Ascending aorta (tissue), 2 donors: Measurements from ENCODE around the gene PLEKHH3. TPM values are rescaled to one million over a fixed set of nuclear protein-coding genes. Genes with fewer than 3 reads are reported as not detected.

Experiments used
- DNase-seq, 2 donors: peaks; one replicate each; pipeline ENCODE4 v3.0.0-alpha.2; 2019; ENCODE audit warnings: low spot score in 2 of 2
- H3K27ac ChIP-seq, 2 donors: fragments of 200-600 bp; sonication (generic); one replicate each; pipeline ENCODE4 v1.5.1; 2016 to 2017; ENCODE audit warnings: mild to moderate bottlenecking in 1 of 2
- H3K27me3 ChIP-seq: fragments of 200-600 bp; sonication (generic); one replicate; pipeline ENCODE4 v1.5.1; 2017
- H3K36me3 ChIP-seq, 2 donors: fragments of 200-600 bp; sonication (generic); one replicate each; pipeline ENCODE4 v1.5.1; 2016
- H3K4me1 ChIP-seq, 2 donors: fragments of 200-600 bp; sonication (generic); one replicate each; pipeline ENCODE4 v1.5.1; 2016 to 2017; ENCODE audit warnings: mild to moderate bottlenecking in 1 of 2
- H3K4me3 ChIP-seq, 2 donors: fragments of 200-600 bp; sonication (generic); one replicate each; pipeline ENCODE4 v1.5.1; 2016 to 2017; ENCODE audit warnings: mild to moderate bottlenecking in 1 of 2
- H3K9me3 ChIP-seq, 2 donors: fragments of 200-600 bp; sonication (generic); one replicate each; pipeline ENCODE4 v1.5.1; 2016
- intact Hi-C: fragments of 100-400 bp; cut with DNase I; formaldehyde crosslinking; loops from one replicate; pipeline ENCODE4 v1.15.1; 2023
- total RNA-seq: library from RNA; depleted of rRNA; stranded (reverse); fragments of >200 nt; gene quantifications from one replicate; pipeline ENCODE4 v1.1.0, GENCODE V29; 2016
- TF ChIP-seq, protein P1 (sequence below), 3 experiments: fragments of 200-600 bp in 2 of 3; fragments of 450-650 bp in 1 of 3; sonication (generic) in 2 of 3; IDR thresholded peaks; one replicate each; pipeline ENCODE4 v1.5.1; 2016 to 2019; ENCODE audit warnings: antibody characterized with exemption in 3 of 3, mild to moderate bottlenecking in 1 of 3, moderate library complexity in 1 of 3

The PLEKHH3 gene
- total RNA-seq, 1 donor from 2014 or later: 105 TPM

DNA sequence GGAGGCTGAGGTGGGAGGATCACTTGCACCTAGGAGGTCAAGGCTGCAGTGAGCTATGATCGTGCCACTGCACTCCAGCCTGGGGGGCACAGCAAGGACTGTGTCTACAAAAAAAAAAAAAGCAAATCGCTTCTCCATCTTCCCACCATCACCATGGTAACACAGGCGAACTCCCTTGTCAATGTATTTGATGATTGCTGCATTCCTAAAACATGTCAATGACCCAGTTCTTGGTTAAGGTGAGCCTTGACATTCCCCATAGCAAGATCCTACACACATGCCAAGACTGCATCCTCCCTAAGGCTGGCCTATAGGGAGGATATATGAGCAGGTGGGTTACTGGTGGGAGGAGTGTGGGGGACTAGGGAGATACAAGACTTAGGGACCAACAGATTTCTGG is 17.7 kb upstream of the PLEKHH3 start:
- Histone ChIP-seq H3K27me3 (no peaks in the 10 kb centered on the region), H3K9me3 (no peaks in the 10 kb centered on the region), H3K36me3 (peaks cover 28 to 50% of the 10 kb centered on the region in 2 donors), H3K4me1 (no peaks in the 10 kb centered on the region), H3K27ac (no peak overlapping the region), H3K4me3 (no peak overlapping the region)
- intact Hi-C loops: no loop called here
- DNase-seq: no peak
- TF ChIP-seq, protein P1, sequence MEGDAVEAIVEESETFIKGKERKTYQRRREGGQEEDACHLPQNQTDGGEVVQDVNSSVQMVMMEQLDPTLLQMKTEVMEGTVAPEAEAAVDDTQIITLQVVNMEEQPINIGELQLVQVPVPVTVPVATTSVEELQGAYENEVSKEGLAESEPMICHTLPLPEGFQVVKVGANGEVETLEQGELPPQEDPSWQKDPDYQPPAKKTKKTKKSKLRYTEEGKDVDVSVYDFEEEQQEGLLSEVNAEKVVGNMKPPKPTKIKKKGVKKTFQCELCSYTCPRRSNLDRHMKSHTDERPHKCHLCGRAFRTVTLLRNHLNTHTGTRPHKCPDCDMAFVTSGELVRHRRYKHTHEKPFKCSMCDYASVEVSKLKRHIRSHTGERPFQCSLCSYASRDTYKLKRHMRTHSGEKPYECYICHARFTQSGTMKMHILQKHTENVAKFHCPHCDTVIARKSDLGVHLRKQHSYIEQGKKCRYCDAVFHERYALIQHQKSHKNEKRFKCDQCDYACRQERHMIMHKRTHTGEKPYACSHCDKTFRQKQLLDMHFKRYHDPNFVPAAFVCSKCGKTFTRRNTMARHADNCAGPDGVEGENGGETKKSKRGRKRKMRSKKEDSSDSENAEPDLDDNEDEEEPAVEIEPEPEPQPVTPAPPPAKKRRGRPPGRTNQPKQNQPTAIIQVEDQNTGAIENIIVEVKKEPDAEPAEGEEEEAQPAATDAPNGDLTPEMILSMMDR (IDR thresholded peaks at IDR 0.05): no peak

- Histone ChIP-seq H3K9me3 (no peaks in the 10 kb centered on the region), H3K4me3 (no peak overlapping the region), H3K4me1 (no peaks in the 10 kb centered on the region), H3K27ac (no peak overlapping the region), H3K36me3 (peaks cover 27 to 44% of the 10 kb centered on the region in 2 donors), H3K27me3 (no peaks in the 10 kb centered on the region)
- DNase-seq: no peak
- intact Hi-C loops: no loop called here
- TF ChIP-seq, protein P1 (IDR thresholded peaks at IDR 0.05): no peak
Observed at GRCh38 chr17:42692489-42692888, 15.7 kb upstream of the PLEKHH3 start.

DNA sequence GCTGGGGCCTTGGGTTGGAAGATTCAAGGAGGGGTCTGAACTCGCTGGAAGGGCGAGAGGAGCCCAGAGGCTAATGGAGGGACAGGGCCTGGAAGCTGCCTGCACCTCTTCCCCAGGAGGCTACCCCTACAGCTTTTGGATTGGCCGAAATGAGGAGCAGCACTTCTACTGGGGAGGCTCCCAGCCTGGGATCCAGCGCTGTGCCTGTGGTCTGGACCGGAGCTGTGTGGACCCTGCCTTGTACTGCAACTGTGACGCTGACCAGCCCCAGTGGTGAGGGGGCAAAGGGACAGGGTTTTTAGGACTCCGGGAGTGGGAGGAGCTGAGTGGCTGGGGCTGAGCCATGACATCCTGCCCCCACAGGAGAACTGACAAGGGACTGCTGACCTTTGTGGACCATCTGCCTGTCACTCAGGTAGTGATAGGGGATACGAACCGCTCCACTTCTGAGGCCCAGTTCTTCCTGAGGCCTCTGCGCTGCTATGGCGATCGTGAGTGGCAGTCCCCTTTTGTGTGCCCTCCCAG is 14.3 kb upstream of the PLEKHH3 start:
- Histone ChIP-seq H3K27me3 (no peaks in the 10 kb centered on the region), H3K4me1 (no peaks in the 10 kb centered on the region), H3K9me3 (no peaks in the 10 kb centered on the region), H3K36me3 (peaks cover 18 to 34% of the 10 kb centered on the region in 2 donors), H3K27ac (no peak overlapping the region), H3K4me3 (no peak overlapping the region)
- DNase-seq: no peak
- TF ChIP-seq, protein P1 (IDR thresholded peaks at IDR 0.05): no peak
- intact Hi-C loops: no loop called here

- peaks cover 18 to 29% of the 10 kb centered on the region in 2 donors for H3K36me3 ChIP-seq
- intact Hi-C loops: no loop called here
- TF ChIP-seq, protein P1 (IDR thresholded peaks at IDR 0.05): no peak
- no peaks in the 10 kb centered on the region for H3K27me3 ChIP-seq
- no peaks in the 10 kb centered on the region for H3K4me1 ChIP-seq
- H3K4me3 ChIP-seq: no peak overlapping the region
- no peaks in the 10 kb centered on the region for H3K9me3 ChIP-seq
- H3K27ac ChIP-seq: no peak overlapping the region
- no peak for DNase-seq
Observed at GRCh38 chr17:42690596-42690995, 13.8 kb upstream of the PLEKHH3 start.

DNA sequence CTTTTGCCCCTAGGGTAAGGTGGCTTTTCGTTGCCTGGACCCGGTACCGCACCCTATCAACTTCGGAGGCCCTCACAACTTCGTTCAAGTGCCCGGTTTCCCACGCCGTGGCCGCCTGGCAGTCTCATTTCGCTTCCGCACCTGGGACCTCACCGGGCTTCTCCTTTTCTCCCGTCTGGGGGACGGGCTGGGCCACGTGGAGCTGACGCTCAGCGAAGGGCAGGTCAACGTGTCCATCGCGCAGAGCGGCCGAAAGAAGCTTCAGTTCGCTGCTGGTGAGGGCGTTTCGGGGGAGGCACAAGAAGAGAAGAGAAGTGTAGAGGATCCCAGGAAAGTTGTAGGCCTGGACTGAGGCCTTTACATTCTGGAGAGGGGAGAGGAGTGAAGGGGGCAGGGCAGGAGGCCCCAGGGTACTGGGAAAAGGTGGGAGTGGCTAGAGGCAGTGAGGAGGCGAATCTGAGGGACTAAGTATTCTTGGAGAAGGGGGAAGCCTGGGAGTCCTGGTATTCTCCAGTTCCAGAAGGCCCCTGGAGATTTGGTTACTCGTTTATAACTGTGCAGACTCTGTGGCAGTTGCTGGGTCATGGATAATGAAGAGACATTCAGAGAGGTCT is 11.0 kb upstream of the PLEKHH3 start:
- TF ChIP-seq, protein P1 (IDR thresholded peaks at IDR 0.05): no peak
- intact Hi-C loops: no loop called here
- Histone ChIP-seq H3K9me3 (no peaks in the 10 kb centered on the region), H3K4me1 (peaks cover 5% of the 10 kb centered on the region in 2 donors), H3K36me3 (peaks cover 10 to 17% of the 10 kb centered on the region in 2 donors), H3K27me3 (no peaks in the 10 kb centered on the region), H3K27ac (no peak overlapping the region), H3K4me3 (no peak overlapping the region)
- DNase-seq: no peak
